ENCODE results near the gene CERK.

Gene CERK

DNA sequence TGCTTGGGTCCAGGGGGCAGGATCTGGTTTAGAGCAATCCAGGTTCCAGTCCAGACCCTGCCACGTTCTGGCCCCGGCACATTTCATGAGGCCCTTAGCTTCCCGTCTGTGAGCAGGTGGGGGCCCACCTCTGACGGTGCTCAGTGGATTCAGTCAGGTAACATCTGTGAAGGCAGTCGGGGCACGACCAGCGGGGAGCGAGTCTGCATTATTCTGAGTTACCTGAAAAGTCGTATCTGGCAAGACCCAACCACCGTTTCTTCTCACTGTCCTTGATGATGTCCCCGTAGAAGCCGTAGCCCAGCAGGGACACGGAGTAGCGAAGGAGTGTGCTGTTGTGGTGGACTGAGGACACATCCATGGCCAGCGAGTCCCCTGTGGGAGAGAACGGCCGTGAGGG is 39.0 kb downstream of the CERK start:
- no peak for DNase-seq (ENCODE audit: low read depth in 1 of 2, low spot score in 1 of 2)
- Histone ChIP-seq H3K4me3 (replicated peaks; ENCODE audit: insufficient read depth, low read length) (no peak overlapping the region), H3K27ac (replicated peaks) (no peak overlapping the region), H3K27me3 (ENCODE audit: insufficient read depth, poor library complexity, severe bottlenecking) (no peaks in the 10 kb centered on the region)
- TF ChIP-seq GABPA (IDR thresholded peaks at IDR 0.05; ENCODE audit: low read depth) (no peak), POLR2AphosphoS5 (IDR thresholded peaks at IDR 0.05; ENCODE audit: low read depth) (no peak), CTCF (IDR thresholded peaks at IDR 0.05; ENCODE audit: insufficient read depth, low read length) (no peak), SPI1 (IDR thresholded peaks at IDR 0.05; ENCODE audit: borderline replicate concordance, low read depth) (no peak)
- TF ChIP-seq, protein P1, sequence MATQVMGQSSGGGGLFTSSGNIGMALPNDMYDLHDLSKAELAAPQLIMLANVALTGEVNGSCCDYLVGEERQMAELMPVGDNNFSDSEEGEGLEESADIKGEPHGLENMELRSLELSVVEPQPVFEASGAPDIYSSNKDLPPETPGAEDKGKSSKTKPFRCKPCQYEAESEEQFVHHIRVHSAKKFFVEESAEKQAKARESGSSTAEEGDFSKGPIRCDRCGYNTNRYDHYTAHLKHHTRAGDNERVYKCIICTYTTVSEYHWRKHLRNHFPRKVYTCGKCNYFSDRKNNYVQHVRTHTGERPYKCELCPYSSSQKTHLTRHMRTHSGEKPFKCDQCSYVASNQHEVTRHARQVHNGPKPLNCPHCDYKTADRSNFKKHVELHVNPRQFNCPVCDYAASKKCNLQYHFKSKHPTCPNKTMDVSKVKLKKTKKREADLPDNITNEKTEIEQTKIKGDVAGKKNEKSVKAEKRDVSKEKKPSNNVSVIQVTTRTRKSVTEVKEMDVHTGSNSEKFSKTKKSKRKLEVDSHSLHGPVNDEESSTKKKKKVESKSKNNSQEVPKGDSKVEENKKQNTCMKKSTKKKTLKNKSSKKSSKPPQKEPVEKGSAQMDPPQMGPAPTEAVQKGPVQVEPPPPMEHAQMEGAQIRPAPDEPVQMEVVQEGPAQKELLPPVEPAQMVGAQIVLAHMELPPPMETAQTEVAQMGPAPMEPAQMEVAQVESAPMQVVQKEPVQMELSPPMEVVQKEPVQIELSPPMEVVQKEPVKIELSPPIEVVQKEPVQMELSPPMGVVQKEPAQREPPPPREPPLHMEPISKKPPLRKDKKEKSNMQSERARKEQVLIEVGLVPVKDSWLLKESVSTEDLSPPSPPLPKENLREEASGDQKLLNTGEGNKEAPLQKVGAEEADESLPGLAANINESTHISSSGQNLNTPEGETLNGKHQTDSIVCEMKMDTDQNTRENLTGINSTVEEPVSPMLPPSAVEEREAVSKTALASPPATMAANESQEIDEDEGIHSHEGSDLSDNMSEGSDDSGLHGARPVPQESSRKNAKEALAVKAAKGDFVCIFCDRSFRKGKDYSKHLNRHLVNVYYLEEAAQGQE (IDR thresholded peaks at IDR 0.05; ENCODE audit: insufficient replicate concordance, low read depth) = no peak

DNA sequence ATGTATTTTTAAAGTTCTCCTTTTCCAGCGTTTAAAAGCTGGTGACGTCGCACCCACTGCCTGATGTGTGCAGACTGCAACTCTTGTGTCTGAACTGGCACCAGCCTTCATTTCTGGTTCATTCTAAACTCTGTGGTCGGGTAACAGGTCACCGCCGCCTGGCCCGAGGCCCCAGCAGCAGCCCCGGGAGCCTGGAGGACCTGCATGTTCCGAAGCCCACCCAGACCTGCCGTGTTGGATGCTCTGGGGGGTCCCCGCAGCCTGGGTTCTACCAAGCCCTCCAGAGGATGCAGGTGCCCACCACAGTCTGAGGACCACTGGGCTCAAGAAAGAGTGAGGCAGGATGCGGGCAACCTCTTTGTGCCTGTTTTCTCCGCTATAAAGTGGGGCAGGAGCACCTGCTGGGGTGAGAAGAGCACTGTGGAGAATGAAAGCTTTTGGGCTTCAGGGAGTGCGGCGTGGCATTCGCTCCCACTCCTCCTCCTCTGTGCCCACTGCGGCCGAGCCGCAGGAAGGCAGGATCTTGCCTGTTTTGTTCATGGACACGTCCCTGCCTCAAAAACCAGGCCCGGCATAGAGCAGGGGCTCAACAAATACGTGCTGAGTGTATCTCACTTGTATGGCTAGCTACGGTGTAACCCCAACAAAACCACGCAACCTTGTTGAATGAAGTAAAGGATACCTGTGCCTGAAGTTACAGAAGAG is 40.1 kb downstream of the CERK start:
- H3K4me3 ChIP-seq (replicated peaks; ENCODE audit: insufficient read depth, low read length) = no peak overlapping the region
- no peak for DNase-seq (ENCODE audit: low read depth in 1 of 2, low spot score in 1 of 2)
- H3K27me3 ChIP-seq (ENCODE audit: insufficient read depth, poor library complexity, severe bottlenecking) = no peaks in the 10 kb centered on the region
- TF ChIP-seq POLR2AphosphoS5 (IDR thresholded peaks at IDR 0.05; ENCODE audit: low read depth) (no peak), SPI1 (IDR thresholded peaks at IDR 0.05; ENCODE audit: borderline replicate concordance, low read depth) (no peak), CTCF (IDR thresholded peaks at IDR 0.05; ENCODE audit: insufficient read depth, low read length) (no peak), GABPA (IDR thresholded peaks at IDR 0.05; ENCODE audit: low read depth) (no peak)
- no peak overlapping the region for H3K27ac ChIP-seq (replicated peaks)

- Histone ChIP-seq H3K4me3 (replicated peaks; ENCODE audit: insufficient read depth, low read length) (no peak overlapping the region), H3K27me3 (ENCODE audit: insufficient read depth, poor library complexity, severe bottlenecking) (no peaks in the 10 kb centered on the region), H3K27ac (replicated peaks) (no peak overlapping the region)
- TF ChIP-seq POLR2AphosphoS5 (IDR thresholded peaks at IDR 0.05; ENCODE audit: low read depth) (no peak), GABPA (IDR thresholded peaks at IDR 0.05; ENCODE audit: low read depth) (no peak), SPI1 (IDR thresholded peaks at IDR 0.05; ENCODE audit: borderline replicate concordance, low read depth) (no peak), CTCF (IDR thresholded peaks at IDR 0.05; ENCODE audit: insufficient read depth, low read length) (no peak)
- TF ChIP-seq, protein P1 (IDR thresholded peaks at IDR 0.05; ENCODE audit: insufficient replicate concordance, low read depth) = no peak
- DNase-seq (ENCODE audit: low read depth in 1 of 2, low spot score in 1 of 2) = no peak
These were observed 41.4 kb downstream of the CERK start for GRCh38 chr22:46696614-46697013.

- H3K27ac ChIP-seq (replicated peaks) = no peak overlapping the region
- no peak for DNase-seq (ENCODE audit: low read depth in 1 of 2, low spot score in 1 of 2)
- H3K4me3 ChIP-seq (replicated peaks; ENCODE audit: insufficient read depth, low read length) = no peak overlapping the region
- TF ChIP-seq POLR2AphosphoS5 (IDR thresholded peaks at IDR 0.05; ENCODE audit: low read depth) = no peak
- TF ChIP-seq CTCF (IDR thresholded peaks at IDR 0.05; ENCODE audit: insufficient read depth, low read length) = no peak
- TF ChIP-seq GABPA (IDR thresholded peaks at IDR 0.05; ENCODE audit: low read depth) = no peak
- TF ChIP-seq, protein P1 (IDR thresholded peaks at IDR 0.05; ENCODE audit: insufficient replicate concordance, low read depth) = no peak
- no peak for TF ChIP-seq SPI1 (IDR thresholded peaks at IDR 0.05; ENCODE audit: borderline replicate concordance, low read depth)
- no peaks in the 10 kb centered on the region for H3K27me3 ChIP-seq (ENCODE audit: insufficient read depth, poor library complexity, severe bottlenecking)
These were observed 41.9 kb downstream of the CERK start for GRCh38 chr22:46696229-46696518.

Measured in HL-60 (cell line).